ENCODE data around the gene RIMBP3B.
"Not testable (repeated sequence)": the region's sequence is repeated elsewhere in the genome, so short reads cannot be mapped to it uniquely, and the experiment has no call there.

RIMBP3B gene

GRCh38 chr22:21417853-21418252 is 34.3 kb downstream of the RIMBP3B start:
- peak in 1 of 3 experiments; percentile 37 for DNase-seq (ENCODE audit: low read depth in 3 of 3)

GRCh38 chr22:21418974-21419638 is 35.6 kb downstream of the RIMBP3B start:
- not testable (repeated sequence) for DNase-seq (ENCODE audit: low read depth in 3 of 3)

GRCh38 chr22:21420180-21420763 is 36.7 kb downstream of the RIMBP3B start:
- DNase-seq (ENCODE audit: low read depth in 3 of 3): not testable (repeated sequence)

GRCh38 chr22:21424084-21424709 is 40.6 kb downstream of the RIMBP3B start:
- DNase-seq (ENCODE audit: low read depth in 3 of 3): not testable (repeated sequence)

- not testable (repeated sequence) for DNase-seq (ENCODE audit: low read depth in 3 of 3)
Measured at GRCh38 chr22:21434378-21435233, 51.1 kb downstream of the RIMBP3B start.

- DNase-seq (ENCODE audit: low read depth in 3 of 3): not testable (repeated sequence)
Measured at GRCh38 chr22:21435998-21436810, 52.7 kb downstream of the RIMBP3B start.

- not testable (repeated sequence) for DNase-seq (ENCODE audit: low read depth in 3 of 3)
Measured at GRCh38 chr22:21438013-21438412, 54.5 kb downstream of the RIMBP3B start.

Measured in stimulated activated CD4-positive, alpha-beta T cell treated with anti-CD3 and anti-CD28 coated beads, TNF-alpha, amount 100 ng/mL, for 24 hours (primary cell).